Esophagus muscularis mucosa (tissue), 3 donors: Measurements from ENCODE around the gene CPEB3.

ENCODE experiments used
- POLR2A ChIP-seq: fragments of 450-650 bp; IDR thresholded peaks from one replicate; pipeline ENCODE4 v1.6.1; 2017; ENCODE audit warnings: antibody characterized with exemption, moderate library complexity, mild to moderate bottlenecking, low read depth
- TF ChIP-seq, protein P1 (sequence below), 3 experiments: fragments of 200-600 bp in 2 of 3; fragments of 450-650 bp in 1 of 3; sonication (generic) in 2 of 3; IDR thresholded peaks; one replicate each; pipeline ENCODE4 v1.5.1; 2017 to 2019; ENCODE audit warnings: antibody characterized with exemption in 3 of 3, mild to moderate bottlenecking in 2 of 3, moderate library complexity in 1 of 3

- TF ChIP-seq, protein P1, sequence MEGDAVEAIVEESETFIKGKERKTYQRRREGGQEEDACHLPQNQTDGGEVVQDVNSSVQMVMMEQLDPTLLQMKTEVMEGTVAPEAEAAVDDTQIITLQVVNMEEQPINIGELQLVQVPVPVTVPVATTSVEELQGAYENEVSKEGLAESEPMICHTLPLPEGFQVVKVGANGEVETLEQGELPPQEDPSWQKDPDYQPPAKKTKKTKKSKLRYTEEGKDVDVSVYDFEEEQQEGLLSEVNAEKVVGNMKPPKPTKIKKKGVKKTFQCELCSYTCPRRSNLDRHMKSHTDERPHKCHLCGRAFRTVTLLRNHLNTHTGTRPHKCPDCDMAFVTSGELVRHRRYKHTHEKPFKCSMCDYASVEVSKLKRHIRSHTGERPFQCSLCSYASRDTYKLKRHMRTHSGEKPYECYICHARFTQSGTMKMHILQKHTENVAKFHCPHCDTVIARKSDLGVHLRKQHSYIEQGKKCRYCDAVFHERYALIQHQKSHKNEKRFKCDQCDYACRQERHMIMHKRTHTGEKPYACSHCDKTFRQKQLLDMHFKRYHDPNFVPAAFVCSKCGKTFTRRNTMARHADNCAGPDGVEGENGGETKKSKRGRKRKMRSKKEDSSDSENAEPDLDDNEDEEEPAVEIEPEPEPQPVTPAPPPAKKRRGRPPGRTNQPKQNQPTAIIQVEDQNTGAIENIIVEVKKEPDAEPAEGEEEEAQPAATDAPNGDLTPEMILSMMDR (IDR thresholded peaks at IDR 0.05): no peak
- TF ChIP-seq POLR2A: no peak
Measured at GRCh38 chr10:92119340-92119739, 171.5 kb downstream of the CPEB3 start.
